ENCODE results near the gene MATN1.
A peak's percentile ranks its signal among the peaks of the same experiment; 100 is the strongest.

Gene MATN1

DNA sequence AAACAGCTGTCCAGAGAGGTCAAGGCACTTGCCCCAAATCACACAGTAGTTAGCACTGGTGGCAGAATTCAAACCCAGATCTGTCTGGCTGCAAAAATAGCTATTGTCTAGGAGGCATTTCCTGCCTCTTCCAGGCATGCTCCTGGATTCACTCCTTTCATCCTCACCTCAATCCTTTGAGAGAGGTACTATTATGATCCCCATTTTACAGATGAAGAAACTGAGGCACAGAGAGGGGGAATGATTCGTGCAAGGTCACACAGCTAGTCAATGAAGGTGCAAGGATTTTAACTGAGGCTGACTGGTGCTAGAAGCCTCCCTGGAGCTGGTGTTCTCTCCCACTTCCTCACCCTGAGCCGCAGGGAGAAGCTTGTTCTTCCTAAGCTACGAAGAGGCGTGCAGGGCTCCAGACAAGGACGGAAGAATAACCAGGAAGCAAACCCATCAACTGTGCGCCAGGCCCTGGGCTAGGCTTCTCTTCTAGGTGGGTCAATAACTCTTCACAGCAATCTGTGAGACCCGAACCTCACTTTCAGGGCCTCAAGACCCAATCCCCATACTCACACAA lies 34.8 kb upstream of the MATN1 start:
- no peak for DNase-seq

DNA sequence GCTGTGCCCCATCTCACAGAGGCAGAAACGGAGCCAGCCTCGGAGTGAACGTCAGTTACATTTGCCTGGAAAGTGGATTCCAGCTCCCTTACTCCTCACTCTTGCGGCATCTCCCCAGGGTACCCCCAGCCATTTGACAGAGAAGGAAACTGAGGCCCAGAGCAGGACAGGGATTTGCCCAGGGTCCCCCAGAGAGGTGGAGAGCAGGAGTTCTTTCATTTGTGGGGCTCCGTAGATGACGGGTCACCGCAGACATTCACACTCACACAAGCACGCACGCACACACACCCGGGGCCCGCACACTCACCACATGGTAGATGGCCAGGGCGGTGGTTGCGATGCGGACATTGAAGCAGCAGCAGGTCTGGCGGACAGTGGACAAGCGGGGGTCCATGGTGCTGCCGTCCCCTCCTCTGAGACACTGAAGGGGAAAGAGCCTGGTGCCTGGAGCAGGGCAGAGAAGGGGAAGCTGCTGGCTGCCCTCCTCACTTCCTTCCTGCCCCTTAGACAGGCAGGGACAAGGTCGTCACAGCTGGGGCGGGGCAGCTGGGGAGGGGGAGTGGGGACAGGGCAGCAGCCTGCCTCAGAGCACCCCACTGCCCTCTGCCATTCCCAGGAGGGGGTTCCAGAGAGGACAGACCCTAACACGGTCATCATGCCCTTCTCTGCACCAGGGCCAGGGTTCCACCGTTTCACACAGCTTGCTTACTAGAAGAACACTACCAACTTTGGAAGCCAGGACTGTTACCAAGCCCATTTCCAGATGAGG lies 34.2 kb upstream of the MATN1 start, which contains the start of gene LAPTM5:
Gene LAPTM5, minus strand, starts transcription at position 423 of the 769 bp plus-strand sequence. Its CDS starts 29 bp downstream, at position 394.
- DNase-seq = peak in 11 of 51 donors; percentile 14 to 32 (median 25)

DNA sequence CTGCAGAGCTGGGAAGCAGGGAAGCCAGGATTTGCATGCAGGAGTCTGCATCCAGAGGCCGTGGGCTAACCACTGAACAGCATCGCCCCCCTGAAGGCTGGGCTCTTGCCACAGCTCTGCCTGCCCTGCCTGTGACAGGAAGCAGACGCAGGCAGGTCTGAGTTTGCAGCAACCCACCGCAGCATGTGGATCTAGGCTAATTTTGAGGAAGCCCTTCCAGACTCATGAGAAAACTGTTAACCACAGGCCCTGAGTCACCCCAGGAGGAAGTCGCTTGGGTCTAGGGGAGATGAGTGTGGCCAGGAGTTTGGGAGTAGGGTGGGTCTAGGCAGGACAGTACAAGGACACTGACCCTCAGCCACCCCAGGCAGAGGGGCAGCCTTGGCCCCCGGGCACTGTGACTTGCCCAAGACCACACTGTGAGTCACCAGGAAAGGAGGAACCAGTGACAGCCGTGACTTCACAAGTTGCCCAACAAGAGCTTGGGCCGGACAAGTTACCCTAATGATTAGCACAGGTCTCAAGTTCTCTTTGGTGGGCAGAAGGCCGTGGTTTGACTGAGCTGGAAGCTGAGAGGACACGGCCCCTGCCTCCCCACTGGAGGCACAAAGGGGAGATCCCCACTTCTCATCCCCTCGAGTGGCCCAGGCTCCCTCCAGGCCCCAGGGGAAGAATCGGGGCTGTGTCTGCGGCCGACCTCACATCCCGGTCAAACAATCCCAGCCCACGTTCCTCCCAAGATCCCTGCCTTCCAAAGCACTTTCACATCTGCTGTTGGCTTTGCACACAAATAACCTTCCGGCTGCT lies 33.4 kb upstream of the MATN1 start:
- DNase-seq = peak in 26 of 51 donors; percentile 14 to 67 (median 39)

DNA sequence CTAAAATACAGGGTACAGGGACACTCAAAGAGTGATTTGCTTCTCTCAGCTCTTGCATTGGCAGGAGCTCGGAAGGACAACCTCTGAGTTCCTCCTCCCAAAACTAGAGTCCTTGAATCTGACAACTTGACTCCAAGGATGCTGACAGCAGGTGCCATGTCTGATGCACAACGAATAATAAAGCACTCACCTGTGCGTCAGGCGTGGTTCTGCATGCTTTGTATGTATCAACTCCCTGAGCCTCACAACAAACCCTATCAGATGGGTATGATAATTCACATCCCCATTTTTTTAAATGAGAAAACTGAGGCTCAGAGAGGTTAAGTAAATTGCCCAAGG lies 32.8 kb upstream of the MATN1 start:
- DNase-seq = no peak

DNA sequence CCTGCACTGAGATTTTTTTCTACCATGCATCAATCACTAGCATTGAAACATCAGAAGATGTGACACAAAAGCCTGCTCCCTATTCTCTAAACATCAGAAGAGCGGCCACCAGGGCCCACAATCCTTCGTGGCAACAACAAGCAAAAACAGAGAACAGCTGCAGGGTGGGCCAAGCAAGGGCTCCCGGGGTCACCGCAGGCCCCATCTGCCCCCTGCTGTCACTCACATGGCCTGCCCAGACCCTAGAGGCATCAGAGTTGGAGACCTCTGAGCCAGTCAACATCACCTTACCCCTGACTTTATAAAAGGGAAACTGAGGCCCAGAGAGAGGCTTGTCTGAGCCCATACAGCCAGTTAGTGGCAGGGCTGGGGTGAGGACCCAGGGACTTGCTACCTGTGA lies 32.4 kb upstream of the MATN1 start:
- no peak for DNase-seq

DNA sequence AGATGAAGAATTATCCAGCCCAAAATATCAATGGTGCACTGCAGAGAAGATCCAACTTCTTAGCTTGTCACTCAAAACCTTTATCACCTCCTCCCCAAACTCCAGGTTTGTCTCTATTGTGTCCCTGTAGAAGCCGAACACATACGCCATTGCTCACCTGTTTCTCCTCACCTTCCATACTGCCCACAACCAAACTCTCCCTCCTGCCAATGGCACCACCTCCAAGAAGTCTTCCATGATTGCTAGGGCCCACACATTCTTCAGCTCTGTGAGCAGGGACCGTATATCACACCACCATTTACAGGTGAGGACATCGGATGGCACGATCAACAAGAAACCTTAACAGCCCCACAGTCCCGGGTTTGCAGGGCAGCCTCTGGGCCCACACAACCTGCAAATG lies 31.9 kb upstream of the MATN1 start:
- no peak for DNase-seq

DNA sequence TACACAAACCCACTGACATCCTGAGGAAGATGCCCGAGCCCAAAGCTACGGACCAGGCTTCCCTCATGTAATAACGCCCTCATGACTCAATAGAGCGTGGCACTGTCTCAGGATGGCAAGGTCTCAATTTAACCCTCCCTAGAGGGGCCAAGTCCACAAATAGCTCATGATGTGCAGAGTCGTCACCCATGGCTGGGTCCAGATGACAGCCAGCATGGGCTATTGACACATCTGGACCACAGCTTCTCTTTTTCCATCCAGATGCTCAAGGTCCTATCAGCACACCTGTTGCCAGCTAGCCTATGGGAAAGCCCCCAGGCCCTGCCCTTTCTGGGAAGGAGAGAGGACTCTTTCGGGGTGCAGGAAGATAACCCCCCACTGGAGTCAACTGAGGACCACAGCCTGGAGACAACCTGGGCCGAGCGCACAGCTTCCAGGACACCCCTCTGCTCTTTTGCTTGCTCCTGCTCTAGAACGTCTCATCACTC lies 31.3 kb upstream of the MATN1 start:
- DNase-seq = no peak

DNA sequence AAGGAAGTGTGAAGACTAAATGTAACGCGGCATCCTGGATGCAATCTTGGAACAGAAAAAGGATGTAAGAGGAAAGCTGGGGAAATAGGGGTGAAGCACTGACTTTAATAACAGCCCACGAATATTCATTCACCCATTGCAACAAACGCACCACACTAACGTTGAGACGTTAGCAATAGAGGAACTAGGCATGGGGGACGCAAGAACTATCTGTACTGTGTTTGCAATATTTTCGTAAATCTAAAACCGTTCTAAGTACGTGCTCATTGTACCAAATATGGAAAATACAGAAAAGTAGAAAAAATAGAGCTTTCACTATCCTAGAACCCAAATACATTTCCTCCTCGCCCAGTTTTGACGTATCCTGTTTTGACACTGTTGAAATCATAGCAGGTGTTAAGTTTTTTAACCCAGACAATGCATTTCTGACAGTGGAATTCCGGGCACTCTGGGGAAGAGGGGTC lies 30.3 kb upstream of the MATN1 start:
- DNase-seq = no peak

DNA sequence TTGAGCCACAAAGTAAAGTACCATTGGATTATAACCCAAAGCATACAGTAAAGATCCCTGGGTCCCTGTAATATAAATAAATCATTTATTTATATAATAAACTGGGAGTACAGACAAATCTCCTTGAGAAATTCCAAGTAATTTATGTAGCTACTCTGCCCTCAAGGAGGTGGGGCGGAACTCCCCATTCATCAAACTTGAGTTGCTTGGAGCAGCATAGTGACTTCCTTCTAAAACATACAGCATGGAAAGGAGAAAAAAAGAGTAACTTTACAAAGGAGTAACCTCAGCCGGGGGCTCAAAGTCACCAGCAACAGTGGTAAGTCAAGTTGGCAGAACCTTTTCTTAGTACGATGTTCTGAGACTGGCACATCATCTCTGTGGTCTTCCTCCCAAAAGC lies 29.7 kb upstream of the MATN1 start:
- DNase-seq = no peak

DNA sequence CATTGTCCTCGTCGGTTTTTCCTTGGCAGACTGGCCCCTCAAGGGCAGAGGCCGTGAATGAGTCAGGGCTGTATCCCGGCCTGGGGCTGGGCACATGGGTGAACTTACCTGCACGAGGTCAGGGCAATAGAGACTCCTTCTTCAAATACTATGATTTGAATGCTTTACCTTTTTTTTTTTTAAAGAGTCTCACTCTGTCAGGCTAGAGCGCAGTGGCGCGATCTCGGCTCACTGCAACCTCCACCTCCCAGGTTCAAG lies 29.2 kb upstream of the MATN1 start:
- DNase-seq = no peak

DNA sequence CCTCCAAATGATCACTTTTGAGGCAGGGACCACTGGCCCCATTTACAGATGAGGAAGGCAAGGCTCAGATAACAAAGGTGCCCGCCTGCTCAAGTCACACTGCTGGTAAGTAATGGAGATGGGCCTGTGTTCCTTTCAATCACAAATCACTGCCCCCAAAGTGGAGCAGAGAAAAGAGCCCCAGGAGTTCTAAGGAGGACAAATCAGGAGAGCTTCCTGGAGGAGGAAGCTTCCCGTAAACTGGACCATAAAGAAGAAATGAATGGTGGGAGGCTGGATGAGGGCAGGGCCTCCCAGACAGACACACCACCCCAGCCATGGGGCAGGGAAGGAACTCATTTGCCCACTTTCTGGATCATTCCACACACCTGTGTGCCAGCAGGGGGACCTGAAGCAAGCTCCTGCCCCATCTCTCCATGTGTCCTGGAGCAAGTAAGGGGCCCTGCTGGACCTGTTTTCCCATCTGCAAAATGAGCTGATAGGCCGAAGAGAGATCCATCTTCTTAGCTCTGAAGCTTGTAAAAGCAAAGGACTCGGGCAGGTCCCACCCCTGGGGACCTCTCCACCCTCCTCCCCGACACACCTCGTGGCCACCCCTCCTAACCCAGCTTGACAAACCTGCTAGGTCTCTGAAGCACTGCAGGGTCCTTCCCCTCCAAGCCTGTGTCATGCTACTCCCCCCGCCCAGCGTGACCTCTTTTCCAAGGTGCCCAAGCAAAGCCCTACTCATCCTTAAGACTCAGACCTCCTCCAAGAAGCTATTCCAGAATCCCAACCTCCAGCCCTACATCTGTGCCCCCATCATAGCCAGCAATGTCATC lies 28.7 kb upstream of the MATN1 start:
- no peak for DNase-seq

DNA sequence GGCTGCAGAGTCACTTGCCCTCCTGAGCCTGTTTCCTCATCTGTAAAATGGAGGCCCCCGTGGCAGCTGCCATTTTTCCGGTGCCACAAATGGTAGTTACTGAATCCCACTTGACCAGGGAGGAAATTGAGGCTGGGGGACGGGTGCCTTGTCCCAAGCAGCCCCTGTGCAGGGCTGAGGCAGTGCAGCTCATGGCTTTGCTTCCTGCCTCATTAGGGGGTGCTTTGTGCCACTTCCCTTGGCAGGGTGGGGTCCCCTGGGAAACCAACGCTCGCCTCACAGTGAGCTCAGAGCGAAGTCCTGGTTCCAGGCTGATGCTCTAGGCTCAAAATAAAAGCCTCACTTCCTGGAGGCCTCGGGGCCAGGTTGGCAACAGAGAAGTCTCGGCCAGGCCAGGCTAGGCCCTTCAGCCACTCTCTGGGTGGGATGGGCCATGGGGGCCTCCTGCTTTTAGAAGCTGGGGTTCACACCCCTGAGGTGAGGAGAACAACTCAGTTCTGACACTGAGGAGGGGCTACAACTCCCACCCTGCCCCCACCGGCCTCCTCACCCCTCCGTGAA lies 27.4 kb upstream of the MATN1 start:
- DNase-seq = no peak

DNA sequence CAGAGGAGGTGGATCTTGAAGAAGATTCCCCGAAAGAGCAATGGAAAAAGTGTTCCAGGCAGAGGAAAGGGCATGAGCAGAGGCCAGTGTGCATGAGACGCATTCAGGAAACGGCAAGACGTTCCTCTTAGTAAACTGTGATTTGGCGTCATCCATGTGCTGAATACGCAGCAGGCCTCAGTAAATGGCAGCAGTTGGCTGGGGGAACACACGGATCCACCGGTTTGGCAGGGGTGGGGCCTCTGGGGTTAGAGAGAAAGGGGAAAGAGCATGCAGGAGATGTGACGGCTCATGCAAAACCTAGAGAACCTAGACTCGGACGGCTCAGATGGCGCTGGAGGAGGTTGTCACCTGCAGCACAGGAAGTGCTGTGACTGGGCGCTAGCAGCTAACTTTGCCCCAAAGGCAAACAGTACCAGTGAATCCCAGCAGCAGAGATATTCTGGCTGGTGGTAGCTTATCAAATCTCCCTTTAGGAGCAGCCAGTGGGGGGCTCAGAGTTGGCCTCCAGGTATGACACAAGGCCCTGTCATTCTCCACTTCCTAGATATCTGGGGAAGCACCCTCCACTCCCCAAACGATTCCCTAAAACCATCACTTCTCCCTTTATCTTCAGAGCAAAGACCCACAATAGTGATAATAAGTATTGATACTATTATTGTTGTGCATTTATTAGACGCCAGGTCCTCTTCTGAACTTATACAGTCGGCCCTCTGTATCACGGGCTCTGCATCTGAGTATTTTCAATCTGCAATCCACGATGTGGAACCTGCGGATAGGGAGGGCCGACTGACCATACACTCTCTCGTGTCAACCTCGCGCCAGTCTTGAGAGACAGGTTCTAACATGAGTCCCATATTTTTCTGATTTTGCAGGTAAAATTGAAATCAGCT lies 26.6 kb upstream of the MATN1 start:
- DNase-seq = peak in 2 of 51 donors; percentile 24 to 41

DNA sequence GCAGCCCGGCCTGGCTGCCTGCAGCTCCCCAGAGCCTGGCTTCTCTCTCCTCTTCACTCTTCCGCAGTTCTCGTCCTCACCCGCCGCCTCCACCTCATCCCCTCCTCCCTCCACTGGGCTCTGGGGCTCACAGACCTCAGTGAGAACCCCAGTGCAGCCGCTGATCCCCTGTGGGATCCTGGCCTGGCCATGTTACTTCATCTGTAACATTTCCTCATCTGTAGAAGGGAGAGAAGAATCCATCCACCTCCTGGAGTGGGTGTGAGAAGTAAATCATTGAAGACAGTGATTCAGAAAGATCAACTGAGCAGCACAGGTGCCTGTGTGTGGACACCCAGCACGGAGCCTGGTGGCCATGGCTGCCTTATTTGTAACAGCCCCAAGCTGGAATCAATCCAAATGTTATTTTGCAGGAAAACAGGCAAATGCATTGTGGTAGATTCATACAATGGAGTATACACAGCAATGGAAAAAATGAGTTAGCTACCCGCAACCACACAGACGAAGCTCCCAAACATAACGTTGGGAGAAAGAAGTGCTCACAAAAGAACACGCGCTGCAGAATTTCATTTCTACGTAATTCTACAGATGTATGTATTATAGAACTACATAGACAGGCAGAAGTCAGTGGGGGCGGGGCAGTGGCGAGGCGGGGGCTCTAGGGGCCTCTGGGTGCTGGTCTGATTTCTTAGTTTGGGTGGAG lies 25.5 kb upstream of the MATN1 start:
- peak in 14 of 51 donors; percentile 10 to 81 (median 40) for DNase-seq

DNA sequence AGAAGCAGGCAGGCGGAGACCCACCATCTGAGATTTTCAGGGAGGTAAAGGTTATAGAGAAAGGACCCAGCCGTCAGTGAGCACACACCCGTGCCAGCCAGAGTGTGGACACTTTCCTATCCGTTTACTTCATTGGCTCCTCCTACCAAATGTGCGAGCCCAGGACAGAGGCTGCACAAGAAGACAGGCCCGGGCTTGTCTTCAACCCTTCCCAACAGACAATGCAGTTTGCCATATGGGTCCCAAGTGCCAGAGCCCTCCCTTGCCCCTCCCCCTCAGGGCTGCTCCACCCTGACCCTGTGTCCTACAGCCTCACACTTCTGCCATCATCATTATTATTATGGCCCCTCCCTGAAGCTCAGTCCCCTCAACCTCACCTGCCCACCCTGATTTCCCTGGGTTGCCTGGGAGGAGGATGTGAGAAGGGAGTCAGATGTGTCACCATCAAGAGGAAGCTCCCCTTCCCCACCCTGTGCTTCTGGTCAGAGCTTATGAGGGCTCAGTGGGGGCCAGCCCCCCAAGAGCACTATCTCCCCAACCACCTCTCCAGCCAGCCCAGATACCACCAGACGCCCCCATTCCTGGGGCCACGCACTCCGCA lies 24.8 kb upstream of the MATN1 start:
- DNase-seq = peak in 23 of 51 donors; percentile 10 to 78 (median 45)

DNA sequence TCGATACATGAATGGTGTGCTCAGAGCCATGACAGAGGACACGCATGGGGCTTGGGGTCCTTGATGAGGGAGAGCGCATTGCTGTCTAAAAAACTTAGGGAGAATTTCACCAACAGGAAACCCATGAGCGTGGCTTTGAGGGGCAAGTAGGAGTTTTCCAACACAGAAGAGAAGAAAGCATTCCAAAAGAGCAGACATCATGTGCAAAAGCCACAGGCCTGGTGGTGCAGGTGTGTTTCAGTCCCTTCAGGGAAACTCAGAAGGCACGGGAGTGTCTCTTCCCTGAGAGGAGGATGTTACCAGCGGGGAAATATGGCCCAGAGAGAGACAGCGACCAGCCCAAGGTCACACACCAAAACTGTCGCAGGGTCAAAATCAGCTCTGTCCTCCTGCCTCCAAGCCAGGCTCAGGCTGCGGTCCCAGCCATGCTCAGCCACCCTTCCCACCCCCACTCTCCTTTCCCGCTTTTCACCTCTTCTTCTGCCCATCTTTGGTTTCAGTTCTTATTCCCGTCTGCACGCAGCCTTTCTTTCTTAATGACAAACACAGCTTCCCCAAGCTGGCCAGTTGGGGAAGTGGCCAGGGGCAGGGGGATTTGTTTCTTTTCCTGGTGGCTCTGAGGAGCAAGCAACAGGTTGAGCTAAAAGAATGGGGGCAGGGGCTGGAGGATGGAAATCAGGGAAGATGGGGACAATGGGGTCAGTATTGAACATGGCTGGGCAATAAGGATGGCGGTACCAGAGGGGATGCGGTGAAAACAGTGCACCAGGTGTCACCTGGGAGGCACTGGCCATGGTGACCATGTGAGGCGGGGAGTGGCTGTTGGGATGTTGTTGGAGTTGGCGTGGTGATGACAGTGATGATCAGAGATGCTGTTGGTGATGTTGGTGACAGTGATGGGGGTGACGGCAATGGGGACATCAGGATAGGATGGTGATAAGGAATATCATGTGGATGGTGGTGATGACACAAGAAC lies 23.9 kb upstream of the MATN1 start:
- peak in 3 of 51 donors; percentile 12 to 33 (median 28) for DNase-seq

DNA sequence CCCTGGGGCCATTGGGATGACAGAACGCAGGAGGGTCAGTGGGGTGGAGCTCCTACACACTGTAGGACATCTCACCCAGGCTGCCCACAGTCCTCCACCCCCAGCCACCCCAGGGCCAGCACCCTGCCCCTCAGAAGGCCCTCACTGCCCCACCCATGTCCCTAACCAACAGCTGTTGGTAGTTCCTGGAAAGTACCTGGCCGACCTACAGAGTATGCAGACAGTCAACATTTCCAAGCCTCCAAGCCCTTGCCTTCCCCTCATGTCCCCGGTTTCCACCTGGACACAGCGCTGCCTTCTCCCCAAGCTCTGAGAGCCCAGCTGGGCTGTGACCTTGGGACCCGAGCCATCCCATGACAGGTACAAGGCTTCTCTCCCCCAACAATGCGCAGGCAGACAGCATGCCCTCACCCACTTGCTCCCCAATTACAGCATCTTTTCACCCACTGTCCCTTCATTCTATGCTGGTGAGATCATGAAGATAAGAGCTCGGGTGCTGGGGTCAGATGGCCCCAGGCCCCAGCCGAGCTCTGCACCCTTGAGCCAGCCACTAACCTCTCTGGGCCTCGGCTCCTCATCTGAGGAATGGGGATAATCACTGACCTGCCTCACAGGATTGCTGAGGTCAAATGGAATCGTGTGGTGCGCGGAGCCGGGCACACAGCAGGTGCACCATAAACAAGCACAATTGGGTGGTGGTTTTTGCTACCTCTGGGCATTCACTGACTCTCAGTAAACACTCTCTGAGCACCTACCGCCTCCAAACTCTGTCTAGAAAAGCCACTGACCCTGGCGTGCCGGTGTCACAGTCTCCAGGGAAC lies 23.0 kb upstream of the MATN1 start:
- no peak for DNase-seq
